ENCODE measurements around the gene MGMT.

Gene MGMT

GRCh38 chr10:129602938-129603535 is 136.0 kb downstream of the MGMT start:
- DNase-seq: no peak

GRCh38 chr10:129604333-129605032 is 137.4 kb downstream of the MGMT start:
- DNase-seq: no peak

GRCh38 chr10:129605266-129605985 is 138.4 kb downstream of the MGMT start:
- DNase-seq: no peak

DNA sequence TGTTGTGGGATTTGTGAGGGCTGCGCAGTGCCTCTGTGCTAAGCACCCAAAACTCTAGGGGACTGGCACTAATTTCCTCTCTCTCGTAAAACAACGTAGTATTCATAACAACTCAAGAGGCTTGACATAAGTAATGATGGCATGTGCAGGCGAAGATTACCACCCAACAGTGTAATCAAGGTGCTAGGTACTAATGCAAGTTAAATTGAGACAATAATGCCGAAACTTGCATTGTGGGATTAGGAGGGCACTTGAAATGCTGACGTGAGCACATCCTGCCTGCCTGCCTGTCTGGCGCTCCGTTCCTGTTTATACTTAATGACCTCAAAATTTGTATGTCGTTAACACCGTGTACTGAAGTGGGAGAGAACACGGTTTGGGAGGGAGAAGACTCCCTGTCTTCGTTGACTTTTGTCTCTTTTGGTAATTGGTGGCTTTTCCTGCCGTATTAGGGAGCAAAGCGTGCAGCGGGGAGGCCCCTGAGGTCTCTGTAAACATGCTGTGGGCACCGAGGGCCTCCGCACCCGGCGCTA is 139.0 kb downstream of the MGMT start:
- no peak for DNase-seq

DNA sequence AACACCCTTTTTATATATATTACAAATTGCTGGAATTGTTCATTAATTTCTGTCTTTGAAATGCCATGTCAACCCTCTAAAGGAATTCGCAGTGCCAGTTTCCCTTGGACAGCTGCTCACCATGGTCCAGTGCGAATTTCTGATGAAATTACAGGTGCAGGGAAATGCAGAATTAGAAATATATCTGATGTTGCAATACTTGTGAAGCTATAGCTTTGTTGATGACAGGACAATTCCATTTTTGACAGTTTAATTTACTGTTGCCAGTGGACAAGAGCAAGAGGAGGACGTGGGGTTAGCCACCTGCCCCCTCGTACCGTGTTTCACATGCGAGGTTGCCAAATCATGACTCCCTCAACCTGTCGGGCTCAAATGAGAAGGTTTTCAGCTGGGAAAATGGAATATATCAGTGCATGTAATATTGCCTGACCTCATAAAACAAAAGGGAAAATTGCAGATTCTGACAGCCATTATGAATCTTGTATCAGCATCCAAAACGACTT is 140.6 kb downstream of the MGMT start:
- no peak for DNase-seq

GRCh38 chr10:129608653-129609052 is 141.6 kb downstream of the MGMT start:
- DNase-seq: no peak

DNA sequence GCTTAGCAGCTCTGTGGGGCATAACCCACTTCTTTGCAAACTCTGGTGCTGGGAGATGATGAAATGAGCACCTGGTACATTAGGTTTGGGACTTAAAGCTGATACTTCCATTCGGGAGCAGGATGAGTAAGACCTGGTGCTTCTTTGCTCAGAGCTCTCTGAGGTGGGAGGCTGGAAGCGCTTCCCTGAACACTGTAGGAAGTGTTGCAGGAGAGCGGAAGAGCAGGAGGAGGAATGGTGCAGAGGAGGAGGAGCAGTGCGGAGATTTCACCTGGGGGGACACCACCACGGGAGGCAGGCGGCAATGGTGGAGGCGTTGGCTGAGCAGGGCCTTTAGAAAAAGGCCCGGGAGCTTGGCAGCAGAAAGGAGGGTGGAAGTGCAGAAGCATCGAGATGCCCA is 142.5 kb downstream of the MGMT start:
- DNase-seq: no peak

- no peak for DNase-seq
Measured at GRCh38 chr10:129612481-129613109, 145.6 kb downstream of the MGMT start.

DNA sequence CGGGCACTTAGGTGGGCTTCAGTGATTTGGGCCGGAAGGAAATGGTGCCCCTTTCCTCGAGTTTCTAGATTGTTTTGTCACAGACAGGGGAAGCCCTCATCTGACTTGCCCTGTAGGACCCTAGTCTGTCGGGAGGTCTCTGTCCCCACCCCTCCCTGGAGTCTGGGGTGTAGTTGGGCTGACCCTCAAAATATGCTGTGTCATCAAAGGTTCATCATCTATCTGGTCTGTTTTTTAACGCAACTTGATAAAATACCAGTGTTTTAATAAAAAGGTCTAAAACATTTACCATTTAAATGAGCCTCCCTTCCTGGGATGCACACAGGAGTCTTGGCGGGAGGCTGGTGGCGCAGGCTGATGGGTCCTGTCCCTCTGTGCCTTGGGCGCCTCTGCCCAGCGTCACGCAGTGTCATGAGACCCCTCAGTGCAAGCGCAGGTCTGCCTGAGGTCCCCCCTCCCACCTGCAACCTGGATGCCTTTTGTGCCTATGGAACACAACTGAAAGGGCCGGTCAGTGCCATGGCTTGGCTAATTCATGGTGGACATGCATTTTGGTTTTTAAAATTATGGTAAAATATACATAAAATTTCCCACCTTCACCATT is 146.4 kb downstream of the MGMT start:
- DNase-seq: no peak

DNA sequence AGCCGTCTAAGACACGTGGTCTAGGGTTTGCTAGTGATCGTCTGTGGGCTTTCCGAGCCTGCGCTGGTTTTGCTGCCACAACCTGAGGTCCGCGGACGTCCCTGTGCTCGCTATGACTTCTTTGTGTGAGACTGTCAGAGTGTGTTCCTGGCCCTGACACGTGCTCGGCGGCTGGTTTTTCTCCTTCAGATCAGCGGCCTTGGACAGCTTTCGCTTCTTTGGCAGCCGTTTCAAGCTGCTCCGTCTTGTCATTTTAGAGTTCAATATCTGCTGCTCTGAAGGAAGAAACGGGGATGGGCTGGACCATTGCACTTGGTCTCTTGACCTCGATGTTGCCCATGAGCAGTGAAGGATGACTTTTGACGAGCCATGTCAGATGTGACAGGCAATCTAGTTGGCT is 147.3 kb downstream of the MGMT start:
- no peak for DNase-seq

- no peak for DNase-seq
Measured at GRCh38 chr10:129615381-129615780, 148.3 kb downstream of the MGMT start.

- DNase-seq: no peak
Measured at GRCh38 chr10:129615921-129616525, 149.0 kb downstream of the MGMT start.

- no peak for DNase-seq
Measured at GRCh38 chr10:129617768-129618167, 150.7 kb downstream of the MGMT start.

GRCh38 chr10:129621062-129621461 is 154.0 kb downstream of the MGMT start:
- no peak for DNase-seq

- no peak for DNase-seq
Measured at GRCh38 chr10:129621693-129622092, 154.7 kb downstream of the MGMT start.

GRCh38 chr10:129622291-129622690 is 155.2 kb downstream of the MGMT start:
- no peak for DNase-seq

DNA sequence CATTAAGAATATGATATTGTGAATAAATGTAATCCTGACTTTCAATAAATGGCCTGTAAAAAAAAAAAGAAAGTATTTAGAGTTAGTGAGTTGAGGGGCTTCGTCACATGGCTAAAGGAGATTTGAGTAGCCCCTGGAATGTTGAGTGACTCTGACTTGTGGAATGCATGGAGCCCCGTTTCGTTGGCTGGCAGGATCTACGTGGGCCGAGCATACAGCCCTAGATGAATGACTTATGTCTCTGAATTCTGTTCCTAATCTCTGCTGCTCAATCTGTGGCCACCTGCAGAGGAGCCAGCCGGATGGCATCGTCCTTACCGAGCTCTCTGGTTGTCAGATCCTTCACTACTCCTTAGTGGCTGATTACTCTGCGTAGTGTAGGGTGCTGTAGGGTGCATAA is 155.7 kb downstream of the MGMT start:
- DNase-seq: no peak

- DNase-seq: no peak
Measured at GRCh38 chr10:129624526-129624925, 157.5 kb downstream of the MGMT start.

- no peak for DNase-seq
Measured at GRCh38 chr10:129626309-129626708, 159.3 kb downstream of the MGMT start.

DNA sequence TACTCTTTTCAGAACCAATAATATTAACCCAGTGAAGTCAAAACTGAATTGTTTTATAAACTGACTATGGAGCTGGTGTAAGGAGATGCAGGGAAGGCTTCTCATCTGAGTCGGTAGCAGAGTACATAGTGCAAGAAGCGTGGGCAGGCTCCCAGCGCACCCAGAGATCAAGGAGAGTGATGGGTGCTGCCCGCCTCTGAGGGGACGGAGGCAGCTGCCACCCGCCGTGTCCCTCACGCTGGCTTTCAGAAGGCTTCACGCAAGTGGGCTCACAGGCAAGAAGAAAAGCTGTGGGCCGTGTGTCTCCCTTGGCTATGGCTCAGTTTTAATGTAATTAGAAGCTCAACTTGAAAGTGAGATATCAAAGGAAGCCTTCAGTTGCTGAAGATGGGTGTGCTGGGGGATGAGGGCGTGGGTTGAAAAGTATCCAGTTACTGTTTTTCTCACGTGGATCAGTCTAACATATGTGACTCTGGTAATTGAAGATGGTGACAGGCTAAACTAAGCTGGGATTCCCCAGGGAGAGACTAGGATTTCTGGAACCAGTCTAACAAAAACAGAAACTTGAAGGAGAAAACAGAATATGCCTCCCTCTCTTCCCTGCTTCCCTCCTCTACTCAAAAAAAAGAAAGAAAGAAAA is 159.9 kb downstream of the MGMT start:
- no peak for DNase-seq

DNA sequence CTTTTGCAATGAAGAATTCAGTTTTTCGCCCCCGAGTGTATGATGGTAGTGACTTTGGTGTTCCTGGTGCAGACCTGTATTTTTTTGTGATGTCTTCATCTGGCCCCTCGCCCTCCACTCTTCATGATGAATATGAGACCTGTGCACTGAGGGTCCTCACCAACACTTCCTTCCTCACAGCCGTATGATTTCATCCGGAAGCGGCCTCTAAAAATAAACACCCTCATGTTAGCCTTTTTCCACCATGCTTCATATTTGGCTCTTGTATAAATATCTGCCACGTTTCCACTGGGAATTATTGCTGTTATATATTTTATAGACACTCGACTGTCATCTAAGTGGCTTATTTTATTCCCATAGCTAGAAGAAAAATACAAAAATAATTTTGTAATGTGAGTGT is 160.4 kb downstream of the MGMT start:
- no peak for DNase-seq

- no peak for DNase-seq
Measured at GRCh38 chr10:129628823-129629222, 161.8 kb downstream of the MGMT start.
